HG03196 (cell line): ENCODE data around the gene APBB2.

ENCODE experiments used
- ATAC-seq: cut with Tn5 transposase; IDR thresholded peaks from one replicate; pipeline ENCODE4 v1.9.1; 2021; ENCODE audit not compliant: unreplicated experiment

APBB2 gene

GRCh38 chr4:41110050-41110449, 104.3 kb downstream of the APBB2 start:
- ATAC-seq = no peak

GRCh38 chr4:41108481-41108880, 105.9 kb downstream of the APBB2 start:
- ATAC-seq = no peak

GRCh38 chr4:41106694-41107419, 107.5 kb downstream of the APBB2 start:
- no peak for ATAC-seq

GRCh38 chr4:41106081-41106480, 108.3 kb downstream of the APBB2 start:
- no peak for ATAC-seq

- no peak for ATAC-seq
These were observed 110.2 kb downstream of the APBB2 start for GRCh38 chr4:41104155-41104554.

- ATAC-seq = no peak
These were observed 110.7 kb downstream of the APBB2 start for GRCh38 chr4:41103657-41104056.

- ATAC-seq = no peak
These were observed 111.8 kb downstream of the APBB2 start for GRCh38 chr4:41102414-41103092.

- ATAC-seq = no peak
These were observed 116.0 kb downstream of the APBB2 start for GRCh38 chr4:41098093-41099048.

GRCh38 chr4:41095973-41096372, 118.4 kb downstream of the APBB2 start:
- ATAC-seq = no peak

- no peak for ATAC-seq
These were observed 119.0 kb downstream of the APBB2 start for GRCh38 chr4:41095192-41095872.

GRCh38 chr4:41092128-41092527, 122.2 kb downstream of the APBB2 start:
- no peak for ATAC-seq

GRCh38 chr4:41081847-41082246, 132.5 kb downstream of the APBB2 start:
- ATAC-seq = no peak

- ATAC-seq = no peak
These were observed 133.4 kb downstream of the APBB2 start for GRCh38 chr4:41080976-41081375.

- ATAC-seq = no peak
These were observed 134.3 kb downstream of the APBB2 start for GRCh38 chr4:41079881-41080560.

GRCh38 chr4:41077628-41078027, 136.7 kb downstream of the APBB2 start:
- no peak for ATAC-seq

- ATAC-seq = no peak
These were observed 137.9 kb downstream of the APBB2 start for GRCh38 chr4:41076481-41076880.

GRCh38 chr4:41074215-41074614, 140.1 kb downstream of the APBB2 start:
- ATAC-seq = no peak

GRCh38 chr4:41072021-41072777, 142.1 kb downstream of the APBB2 start:
- ATAC-seq = no peak

- ATAC-seq = no peak
These were observed 143.6 kb downstream of the APBB2 start for GRCh38 chr4:41070516-41071281.
